ENCODE measurements around the gene PCLO.
"Not testable (repeated sequence)": the region's sequence is repeated elsewhere in the genome, so short reads cannot be mapped to it uniquely, and the experiment has no call there.

The PCLO gene

DNA sequence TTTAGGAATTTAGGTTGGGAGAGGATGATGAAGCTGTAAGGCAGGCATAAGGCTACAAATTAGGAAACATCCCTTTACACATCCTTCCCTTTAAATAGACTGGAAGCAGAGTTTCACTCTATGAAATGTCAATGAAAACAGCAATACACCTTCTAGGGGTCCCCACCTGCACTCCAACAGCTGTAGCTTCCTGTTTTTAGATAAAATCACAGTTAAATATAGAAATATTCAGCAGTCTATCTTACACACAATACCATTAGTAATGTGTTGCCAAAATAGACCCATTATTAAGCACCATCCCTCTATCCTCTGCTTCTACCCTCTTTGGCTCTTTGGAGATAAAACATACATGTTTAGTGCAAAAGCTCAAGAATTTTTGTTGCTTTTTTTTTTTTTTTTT lies 237.4 kb downstream of the PCLO start:
- Mint-ChIP-seq H3K27me3 (no peaks in the 10 kb centered on the region), H3K9me3 (ENCODE audit: low read depth) (peaks cover 6% of the 10 kb centered on the region), H3K4me3 (no peak overlapping the region), H3K27ac (no peak overlapping the region), H3K36me3 (no peaks in the 10 kb centered on the region), H3K4me1 (ENCODE audit: low read depth) (no peaks in the 10 kb centered on the region)

DNA sequence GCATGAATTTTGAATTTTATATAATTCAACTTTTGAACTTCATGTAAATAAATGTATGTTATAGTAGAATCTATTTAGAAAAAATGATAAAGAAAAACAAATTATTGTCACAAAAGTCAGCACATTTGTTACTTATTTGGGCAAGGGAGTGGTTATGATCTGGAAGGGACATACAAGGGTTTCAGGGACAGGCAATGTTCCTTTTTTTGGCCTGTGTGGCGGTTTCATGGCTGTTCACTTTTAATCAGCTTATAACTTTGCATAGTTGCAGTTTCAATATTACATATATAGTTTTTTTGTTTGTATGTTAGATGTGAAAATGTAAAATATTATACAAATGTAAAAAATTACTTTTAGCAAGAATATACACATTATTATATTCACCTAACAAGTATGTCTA lies 256.2 kb downstream of the PCLO start:
- no peaks in the 10 kb centered on the region for H3K27me3 Mint-ChIP-seq
- no peaks in the 10 kb centered on the region for H3K4me1 Mint-ChIP-seq (ENCODE audit: low read depth)
- no peak overlapping the region for H3K27ac Mint-ChIP-seq
- no peak overlapping the region for H3K4me3 Mint-ChIP-seq
- H3K9me3 Mint-ChIP-seq (ENCODE audit: low read depth), result peaks cover 7% of the 10 kb centered on the region
- no peaks in the 10 kb centered on the region for H3K36me3 Mint-ChIP-seq

DNA sequence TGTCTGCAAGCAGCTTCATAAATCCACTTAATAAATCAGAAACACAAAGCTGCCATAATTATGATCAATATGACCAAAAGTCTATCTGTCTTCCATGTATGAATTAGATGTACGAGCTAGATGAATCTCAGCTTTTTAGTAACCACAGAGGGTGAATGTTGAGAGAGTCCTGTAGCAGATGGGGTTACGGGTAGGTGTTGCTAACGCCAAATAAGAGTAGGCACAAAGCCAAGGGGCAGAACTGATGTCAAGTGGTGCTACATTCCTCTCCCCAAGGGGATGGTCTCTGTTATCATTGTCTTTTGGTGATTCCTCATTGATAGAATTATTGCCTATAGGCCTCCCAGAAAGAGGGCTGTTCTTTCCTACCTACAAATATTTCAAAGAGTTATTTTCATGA lies 257.8 kb downstream of the PCLO start:
- Mint-ChIP-seq H3K27me3 (no peaks in the 10 kb centered on the region), H3K9me3 (ENCODE audit: low read depth) (peaks cover 7% of the 10 kb centered on the region), H3K4me3 (no peak overlapping the region), H3K27ac (no peak overlapping the region), H3K36me3 (no peaks in the 10 kb centered on the region), H3K4me1 (ENCODE audit: low read depth) (no peaks in the 10 kb centered on the region)

DNA sequence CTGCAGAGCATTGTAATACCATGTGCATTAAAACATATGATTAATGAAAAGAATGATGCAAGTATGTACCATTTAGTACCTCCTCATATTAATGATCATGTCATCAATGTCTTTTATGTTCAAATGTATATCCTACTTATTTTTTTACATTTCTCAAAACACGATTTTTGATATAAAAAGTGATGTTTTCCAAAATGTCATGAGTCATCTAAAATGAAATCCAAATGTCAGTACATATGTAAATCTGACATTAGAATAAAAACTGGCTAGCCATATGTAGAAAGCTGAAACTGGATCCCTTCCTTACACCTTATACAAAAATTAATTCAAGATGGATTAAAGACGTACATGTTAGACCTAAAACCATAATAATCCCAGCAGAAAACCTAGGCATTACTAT lies 261.6 kb downstream of the PCLO start:
- not testable (repeated sequence) for H3K4me3 Mint-ChIP-seq; H3K27me3 Mint-ChIP-seq; H3K27ac Mint-ChIP-seq; H3K9me3 Mint-ChIP-seq (ENCODE audit: low read depth); H3K4me1 Mint-ChIP-seq (ENCODE audit: low read depth); H3K36me3 Mint-ChIP-seq

DNA sequence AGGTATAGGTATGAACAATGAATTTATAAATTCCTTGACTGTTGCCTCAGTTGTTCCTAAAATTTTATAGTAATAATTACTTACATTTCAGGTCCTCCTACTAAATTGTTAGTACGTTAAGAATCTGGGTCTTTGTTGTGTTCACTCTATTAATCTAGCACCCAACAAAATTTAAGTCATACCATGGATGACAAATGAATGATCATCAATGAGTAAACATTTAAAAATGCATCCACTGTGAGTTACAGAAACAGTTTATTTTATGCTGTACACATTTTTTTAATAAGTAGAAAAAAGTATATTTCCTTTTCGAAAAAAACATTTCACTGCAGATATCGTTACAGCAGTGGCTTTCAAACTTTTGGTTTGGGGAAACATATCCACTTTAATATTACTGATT lies 265.2 kb downstream of the PCLO start:
- Mint-ChIP-seq H3K27me3 (no peaks in the 10 kb centered on the region), H3K9me3 (ENCODE audit: low read depth) (no peaks in the 10 kb centered on the region), H3K4me3 (no peak overlapping the region), H3K36me3 (no peaks in the 10 kb centered on the region), H3K4me1 (ENCODE audit: low read depth) (no peaks in the 10 kb centered on the region), H3K27ac (no peak overlapping the region)

DNA sequence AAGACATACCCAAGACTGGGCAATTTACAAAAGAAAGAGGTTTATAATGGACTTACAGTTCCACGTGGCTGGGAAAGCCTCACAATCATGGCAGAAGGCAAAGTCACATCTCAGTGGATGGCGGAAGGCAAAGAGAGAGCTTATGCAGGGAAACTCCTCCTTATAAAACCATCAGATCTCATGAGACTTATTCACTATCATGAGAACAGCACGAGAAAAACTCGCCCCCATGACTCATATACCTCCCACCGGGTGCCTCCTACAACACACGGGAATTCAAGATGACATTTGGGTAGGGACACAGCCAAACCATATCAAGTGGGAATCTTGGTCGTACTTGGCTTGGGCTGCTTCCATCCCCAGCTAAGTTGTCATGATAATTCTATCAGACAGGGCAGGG lies 268.3 kb downstream of the PCLO start:
- H3K27ac Mint-ChIP-seq; H3K27me3 Mint-ChIP-seq; H3K36me3 Mint-ChIP-seq; H3K9me3 Mint-ChIP-seq (ENCODE audit: low read depth); H3K4me3 Mint-ChIP-seq; H3K4me1 Mint-ChIP-seq (ENCODE audit: low read depth): not testable (repeated sequence)

DNA sequence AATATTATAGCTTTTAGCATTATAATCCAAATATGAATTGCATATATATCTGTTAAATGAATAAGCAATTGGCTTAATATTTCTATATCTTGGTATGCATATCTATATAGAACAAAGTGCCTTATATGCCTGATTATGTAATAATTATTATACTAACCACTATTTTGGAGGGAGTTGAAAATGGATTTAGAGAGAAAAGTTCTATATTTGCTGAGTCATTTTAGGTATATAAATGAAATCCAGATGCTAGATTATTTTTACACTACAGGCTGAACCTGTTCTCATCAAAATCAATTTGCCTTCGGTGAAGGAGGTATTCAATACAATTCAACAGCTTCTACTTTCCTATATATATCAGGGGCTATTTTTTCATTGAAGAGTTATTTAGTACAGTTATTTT lies 276.4 kb downstream of the PCLO start:
- Mint-ChIP-seq H3K27ac (no peak overlapping the region), H3K9me3 (ENCODE audit: low read depth) (peaks cover 9% of the 10 kb centered on the region), H3K27me3 (no peaks in the 10 kb centered on the region), H3K4me1 (ENCODE audit: low read depth) (no peaks in the 10 kb centered on the region), H3K36me3 (no peaks in the 10 kb centered on the region), H3K4me3 (no peak overlapping the region)

DNA sequence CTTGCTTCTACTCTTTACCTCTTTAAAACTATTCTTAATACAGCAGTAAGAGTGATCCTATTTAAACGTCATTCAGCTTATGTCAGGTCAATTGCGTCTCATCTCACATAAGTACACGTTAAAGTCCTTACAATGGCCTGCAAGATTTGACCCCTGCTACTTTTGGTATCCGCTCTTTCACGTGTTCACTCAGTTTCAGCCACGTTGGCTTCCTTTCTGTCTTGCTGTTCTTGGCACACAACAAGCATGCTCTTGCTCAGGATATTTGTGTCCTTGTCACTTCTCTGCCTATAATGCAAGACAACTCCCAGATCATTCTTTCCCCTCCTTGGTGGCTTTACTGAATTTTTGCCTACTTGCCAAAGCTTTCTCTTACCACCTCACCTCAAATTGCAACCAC lies 296.8 kb downstream of the PCLO start:
- H3K36me3 Mint-ChIP-seq, result no peaks in the 10 kb centered on the region
- H3K4me1 Mint-ChIP-seq (ENCODE audit: low read depth), result no peaks in the 10 kb centered on the region
- no peak overlapping the region for H3K4me3 Mint-ChIP-seq
- no peaks in the 10 kb centered on the region for H3K27me3 Mint-ChIP-seq
- H3K27ac Mint-ChIP-seq, result no peak overlapping the region
- H3K9me3 Mint-ChIP-seq (ENCODE audit: low read depth), result peaks cover 3% of the 10 kb centered on the region

DNA sequence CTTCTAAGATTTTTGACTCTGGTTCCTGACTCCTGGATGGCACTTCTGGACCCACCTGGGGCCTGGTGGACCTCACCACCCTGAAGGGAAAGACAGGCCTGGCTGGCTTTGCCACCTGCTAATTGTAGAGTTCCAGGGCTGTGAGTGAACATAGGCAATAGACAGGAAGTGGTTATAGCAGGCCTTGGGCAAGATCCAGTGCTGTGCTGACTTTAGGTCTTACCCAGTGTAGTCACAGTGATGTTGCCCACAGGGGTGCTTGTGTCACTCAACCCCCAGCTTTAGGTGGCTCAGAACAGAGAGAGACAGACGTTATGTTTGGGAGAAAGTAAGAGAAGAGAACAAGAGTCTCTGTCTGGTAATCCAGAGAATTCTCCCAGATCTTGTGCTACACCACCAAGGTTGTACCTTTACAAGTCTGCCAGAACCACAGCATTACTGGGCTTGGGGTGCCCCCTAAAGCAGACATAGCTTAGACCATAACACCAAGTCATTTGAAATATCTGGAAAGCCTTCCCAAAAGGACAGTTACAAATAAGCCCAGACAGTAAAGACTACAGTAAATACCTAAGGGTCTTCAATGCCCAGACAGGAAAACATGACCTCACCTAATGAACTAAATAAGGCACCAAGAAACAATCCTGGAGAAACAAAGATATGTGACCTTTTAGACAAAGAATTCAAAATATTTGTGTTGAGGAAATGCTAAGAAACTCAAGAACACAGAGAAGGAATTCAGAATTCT lies 303.4 kb downstream of the PCLO start:
- peaks cover 8% of the 10 kb centered on the region for H3K9me3 Mint-ChIP-seq (ENCODE audit: low read depth)
- H3K4me3 Mint-ChIP-seq, result no peak overlapping the region
- no peak overlapping the region for H3K27ac Mint-ChIP-seq

DNA sequence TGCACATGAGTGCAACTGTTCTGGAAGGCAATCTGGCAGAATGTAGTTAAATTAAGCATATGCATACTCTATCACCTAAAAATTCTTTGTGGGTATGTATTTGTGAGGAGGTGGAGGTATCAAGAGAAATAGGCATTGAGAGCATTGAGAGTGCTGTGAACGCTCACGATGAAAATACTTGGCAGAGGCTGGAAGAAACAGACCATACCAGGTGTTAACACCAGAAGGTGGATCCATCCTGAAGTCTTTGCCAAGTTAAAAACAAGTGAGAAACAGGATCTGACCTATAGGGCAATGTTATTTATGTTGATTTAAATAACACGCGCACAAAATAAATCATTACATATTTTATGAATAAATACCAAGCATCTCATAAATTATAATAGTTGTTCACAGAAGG lies 311.6 kb downstream of the PCLO start:
- H3K27ac Mint-ChIP-seq, result no peak overlapping the region
- no peaks in the 10 kb centered on the region for H3K36me3 Mint-ChIP-seq
- no peaks in the 10 kb centered on the region for H3K9me3 Mint-ChIP-seq (ENCODE audit: low read depth)
- H3K27me3 Mint-ChIP-seq, result no peaks in the 10 kb centered on the region
- no peak overlapping the region for H3K4me3 Mint-ChIP-seq
- H3K4me1 Mint-ChIP-seq (ENCODE audit: low read depth), result no peaks in the 10 kb centered on the region

More for the DNA sequence above, 303.4 kb downstream of the PCLO start:
- no peaks in the 10 kb centered on the region for H3K4me1 Mint-ChIP-seq (ENCODE audit: low read depth)
- no peaks in the 10 kb centered on the region for H3K27me3 Mint-ChIP-seq
- no peaks in the 10 kb centered on the region for H3K36me3 Mint-ChIP-seq

DNA sequence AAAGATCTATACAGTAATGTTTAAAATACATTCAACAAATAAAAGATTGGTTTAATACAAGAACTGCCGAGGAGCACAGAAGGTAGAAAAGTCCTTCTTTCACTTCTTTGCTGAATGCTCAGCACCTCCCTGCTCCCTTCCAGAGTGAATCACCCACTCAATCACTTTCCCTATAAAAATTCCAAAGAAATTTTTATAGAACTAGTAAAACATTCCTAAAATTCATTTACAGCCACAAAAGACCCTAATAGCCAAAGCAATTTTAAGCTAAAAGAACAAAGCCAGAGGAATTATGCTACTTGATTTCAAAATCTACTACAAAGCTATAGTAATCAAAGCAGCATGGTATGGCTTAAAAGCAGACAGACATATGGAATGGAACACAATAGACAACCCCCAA lies 320.9 kb downstream of the PCLO start:
- Mint-ChIP-seq H3K27ac (no peak overlapping the region), H3K36me3 (no peaks in the 10 kb centered on the region), H3K27me3 (no peaks in the 10 kb centered on the region), H3K9me3 (ENCODE audit: low read depth) (peaks cover 4% of the 10 kb centered on the region), H3K4me3 (no peak overlapping the region), H3K4me1 (ENCODE audit: low read depth) (no peaks in the 10 kb centered on the region)

DNA sequence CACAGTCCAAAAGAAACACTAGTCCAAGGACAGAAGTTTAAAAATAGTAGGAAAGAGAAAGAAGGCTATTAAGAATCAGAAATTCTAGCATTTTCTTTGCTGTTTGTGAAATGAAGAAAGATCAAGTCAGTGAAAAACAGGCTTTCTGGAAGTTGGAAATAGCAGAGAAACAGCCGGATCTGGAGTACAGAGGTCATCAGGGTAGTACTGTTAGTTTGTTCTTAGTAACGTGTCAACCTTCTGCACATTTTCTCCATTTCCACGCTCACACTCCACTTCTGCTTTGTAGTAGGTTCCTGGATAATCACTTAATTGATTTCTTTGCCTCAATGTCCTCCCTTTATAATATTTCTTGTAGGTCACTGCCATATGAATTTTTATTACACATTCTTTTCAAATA lies 322.6 kb downstream of the PCLO start:
- H3K27me3 Mint-ChIP-seq, result no peaks in the 10 kb centered on the region
- H3K9me3 Mint-ChIP-seq (ENCODE audit: low read depth), result peaks cover 4% of the 10 kb centered on the region
- H3K4me3 Mint-ChIP-seq, result no peak overlapping the region
- no peak overlapping the region for H3K27ac Mint-ChIP-seq
- H3K4me1 Mint-ChIP-seq (ENCODE audit: low read depth), result no peaks in the 10 kb centered on the region
- H3K36me3 Mint-ChIP-seq, result no peaks in the 10 kb centered on the region

DNA sequence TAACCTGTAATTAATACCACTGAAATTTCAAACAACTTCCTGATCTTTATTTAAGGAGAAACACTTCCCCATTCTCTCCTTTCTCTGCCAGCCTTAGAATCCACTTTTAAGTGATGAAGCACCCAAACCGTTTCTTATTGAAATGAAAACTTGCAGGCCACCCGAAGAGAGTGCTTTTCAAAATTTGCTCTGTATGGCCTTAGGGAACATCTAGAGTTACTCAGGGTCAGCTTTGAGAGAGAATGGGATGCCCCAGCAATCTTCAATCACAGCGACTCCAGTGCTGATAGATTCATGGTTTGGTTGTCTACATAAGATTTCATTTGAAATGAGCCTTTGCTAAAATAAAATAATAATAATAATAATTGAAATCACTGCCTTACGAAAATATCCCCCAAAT lies 323.1 kb downstream of the PCLO start:
- no peaks in the 10 kb centered on the region for H3K27me3 Mint-ChIP-seq
- peaks cover 4% of the 10 kb centered on the region for H3K9me3 Mint-ChIP-seq (ENCODE audit: low read depth)

DNA sequence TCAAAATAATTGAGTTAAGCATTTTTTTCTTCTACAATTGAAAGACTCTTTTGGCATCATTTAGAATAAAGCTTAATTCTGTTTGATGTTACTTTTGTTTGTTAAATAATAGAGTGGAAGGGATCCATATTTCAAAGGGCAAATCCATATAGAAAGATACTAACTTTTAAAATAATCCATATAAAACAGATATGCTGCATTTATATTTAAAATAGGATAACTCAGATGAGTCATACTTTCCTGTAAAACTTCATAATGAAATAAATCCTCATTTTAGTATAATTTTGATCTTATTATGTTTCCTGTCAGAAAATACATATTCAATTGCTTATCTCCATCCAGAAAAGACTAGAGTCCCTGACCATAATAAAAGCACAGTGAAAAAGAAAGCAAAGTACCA lies 323.6 kb downstream of the PCLO start:
- Mint-ChIP-seq H3K27me3 (no peaks in the 10 kb centered on the region), H3K27ac (no peak overlapping the region), H3K4me1 (ENCODE audit: low read depth) (no peaks in the 10 kb centered on the region), H3K9me3 (ENCODE audit: low read depth) (peaks cover 4% of the 10 kb centered on the region), H3K36me3 (no peaks in the 10 kb centered on the region), H3K4me3 (no peak overlapping the region)

More for the DNA sequence above, 323.1 kb downstream of the PCLO start:
- Mint-ChIP-seq H3K4me3 (no peak overlapping the region), H3K4me1 (ENCODE audit: low read depth) (no peaks in the 10 kb centered on the region), H3K27ac (no peak overlapping the region), H3K36me3 (no peaks in the 10 kb centered on the region)

DNA sequence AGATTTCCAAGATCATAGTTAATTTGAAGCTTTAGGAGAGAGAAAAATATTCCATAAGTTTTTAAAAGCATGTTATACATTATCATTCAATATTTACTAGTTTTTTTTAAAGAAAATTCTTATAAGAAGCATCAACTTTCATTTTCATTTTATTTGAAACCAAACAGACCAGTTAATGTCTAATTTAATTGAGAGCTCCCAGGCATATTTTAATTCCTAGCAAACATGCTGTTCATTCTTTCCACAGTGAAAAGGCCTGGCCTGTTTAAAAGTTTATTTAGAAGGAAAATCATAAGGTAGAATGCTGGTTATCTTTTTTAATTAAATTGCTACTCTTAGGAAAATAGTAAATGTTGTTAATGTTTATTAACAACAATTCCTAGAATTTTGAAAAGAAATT lies 324.4 kb downstream of the PCLO start:
- H3K36me3 Mint-ChIP-seq, result no peaks in the 10 kb centered on the region
- peaks cover 3% of the 10 kb centered on the region for H3K9me3 Mint-ChIP-seq (ENCODE audit: low read depth)
- no peaks in the 10 kb centered on the region for H3K4me1 Mint-ChIP-seq (ENCODE audit: low read depth)
- no peak overlapping the region for H3K27ac Mint-ChIP-seq
- H3K4me3 Mint-ChIP-seq, result no peak overlapping the region
- no peaks in the 10 kb centered on the region for H3K27me3 Mint-ChIP-seq

DNA sequence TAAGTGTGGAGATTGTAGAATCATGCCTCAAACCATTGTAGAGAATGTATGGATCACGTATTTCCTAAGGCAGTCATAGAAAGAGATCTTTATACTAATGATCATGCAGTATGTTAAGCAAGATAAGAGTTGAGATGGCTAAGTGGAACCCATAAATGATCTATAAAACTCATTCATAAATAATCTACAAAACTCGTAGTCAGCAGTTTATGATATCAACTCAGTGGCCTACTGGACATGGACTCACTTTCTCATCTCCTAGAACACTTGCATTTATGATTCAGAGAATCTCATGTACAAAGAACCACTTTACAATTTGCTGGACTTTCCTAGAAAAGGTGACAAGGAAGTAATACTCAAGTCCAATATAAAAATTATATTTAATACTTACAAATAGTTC lies 339.6 kb downstream of the PCLO start:
- Mint-ChIP-seq H3K27me3 (no peaks in the 10 kb centered on the region), H3K27ac (no peak overlapping the region), H3K9me3 (ENCODE audit: low read depth) (no peaks in the 10 kb centered on the region), H3K4me3 (no peak overlapping the region), H3K4me1 (ENCODE audit: low read depth) (no peaks in the 10 kb centered on the region), H3K36me3 (no peaks in the 10 kb centered on the region)

Data from activated naive CD8-positive, alpha-beta T cell (primary cell).